ENCODE data around the gene DCAF12. TPM values are rescaled to one million over a fixed set of nuclear protein-coding genes. Genes with fewer than 3 reads are reported as not detected.

The DCAF12 gene
- total RNA-seq, 1 donor from 2014 or later: 41.0 TPM

DNA sequence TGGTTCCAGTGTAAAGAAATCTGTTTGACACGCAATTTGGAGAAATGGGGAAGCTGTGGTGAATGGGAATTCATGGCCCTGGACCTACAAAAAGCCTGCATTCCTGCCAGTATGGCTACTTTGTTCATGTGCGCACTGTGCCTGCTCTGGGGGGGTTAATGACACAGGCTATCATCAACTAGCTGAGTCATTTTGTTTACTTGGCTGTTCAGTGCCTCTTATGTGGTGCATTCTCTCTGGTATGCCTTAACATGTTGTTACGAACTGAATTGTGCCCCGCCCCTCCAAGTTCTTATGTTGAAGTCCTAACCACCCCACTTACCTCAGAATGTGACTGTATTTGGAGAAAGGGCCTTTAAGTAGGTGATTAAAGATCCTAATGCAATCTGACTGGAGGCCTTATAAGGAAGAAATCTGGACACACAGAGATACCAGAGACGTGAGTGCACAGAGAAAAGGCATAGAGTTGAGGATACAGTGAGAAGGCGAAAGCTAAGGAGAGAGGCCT, 31.9 kb upstream of the DCAF12 start:
- no peak overlapping the region for H3K4me3 ChIP-seq
- Mint-ChIP-seq H3K27me3 (ENCODE audit: insufficient read depth, low read depth) (peaks cover 4% of the 10 kb centered on the region), H3K4me1 (peaks cover 2% of the 10 kb centered on the region), H3K9me3 (no peaks in the 10 kb centered on the region), H3K36me3 (no peaks in the 10 kb centered on the region), H3K4me3 (no peak overlapping the region), H3K27ac (no peak overlapping the region)
- no peaks in the 10 kb centered on the region for H3K79me2 ChIP-seq (ENCODE audit: low read depth)
- no peaks in the 10 kb centered on the region for H3K36me3 ChIP-seq
- H4K20me1 ChIP-seq (ENCODE audit: low read depth): no peaks in the 10 kb centered on the region
- H3K27me3 ChIP-seq: no peaks in the 10 kb centered on the region
- no peak overlapping the region for H3K27ac ChIP-seq
- no peaks in the 10 kb centered on the region for H3K4me1 ChIP-seq
- H3K9ac ChIP-seq: no peak overlapping the region
- no peaks in the 10 kb centered on the region for H3F3A ChIP-seq (ENCODE audit: low read depth)
- no peak for TF ChIP-seq EZH2 (IDR thresholded peaks at IDR 0.05)
- no peak overlapping the region for H3K4me2 ChIP-seq
- no peak for DNase-seq (ENCODE audit: low spot score)
- H3K9me3 ChIP-seq (ENCODE audit: low read depth): no peaks in the 10 kb centered on the region
- H2AFZ ChIP-seq (replicated peaks): no peak overlapping the region

DNA sequence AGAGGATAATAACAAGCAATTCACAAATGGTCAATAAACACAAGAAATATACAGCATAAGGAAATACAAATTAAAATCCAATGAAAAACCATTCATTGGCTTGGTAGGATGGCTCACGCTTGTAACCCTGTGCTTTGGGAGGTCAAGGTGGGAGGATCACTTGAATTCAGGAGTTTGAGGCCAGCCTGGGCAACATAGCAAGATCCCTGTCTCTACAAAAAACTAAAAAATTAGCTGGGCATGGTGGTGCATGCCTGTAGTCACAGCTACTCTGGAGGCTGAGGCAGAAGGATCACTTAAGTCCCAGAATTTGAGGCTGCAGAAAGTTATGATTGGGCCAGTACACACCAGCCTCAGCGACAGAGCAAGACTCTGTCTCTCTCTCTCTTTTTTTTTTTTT, 31.4 kb upstream of the DCAF12 start:
- no peak overlapping the region for H3K9ac ChIP-seq
- Mint-ChIP-seq H3K27ac (no peak overlapping the region), H3K4me1 (peaks cover 2% of the 10 kb centered on the region), H3K27me3 (ENCODE audit: insufficient read depth, low read depth) (peaks cover 2% of the 10 kb centered on the region), H3K9me3 (no peaks in the 10 kb centered on the region), H3K4me3 (no peak overlapping the region), H3K36me3 (no peaks in the 10 kb centered on the region)
- no peak overlapping the region for H3K4me3 ChIP-seq
- no peak for DNase-seq (ENCODE audit: low spot score)
- no peaks in the 10 kb centered on the region for H3K4me1 ChIP-seq
- H3K36me3 ChIP-seq: no peaks in the 10 kb centered on the region
- no peak overlapping the region for H2AFZ ChIP-seq (replicated peaks)
- no peak overlapping the region for H3K27ac ChIP-seq
- H3K79me2 ChIP-seq (ENCODE audit: low read depth): no peaks in the 10 kb centered on the region
- H4K20me1 ChIP-seq (ENCODE audit: low read depth): no peaks in the 10 kb centered on the region
- no peaks in the 10 kb centered on the region for H3F3A ChIP-seq (ENCODE audit: low read depth)
- TF ChIP-seq, protein P1, sequence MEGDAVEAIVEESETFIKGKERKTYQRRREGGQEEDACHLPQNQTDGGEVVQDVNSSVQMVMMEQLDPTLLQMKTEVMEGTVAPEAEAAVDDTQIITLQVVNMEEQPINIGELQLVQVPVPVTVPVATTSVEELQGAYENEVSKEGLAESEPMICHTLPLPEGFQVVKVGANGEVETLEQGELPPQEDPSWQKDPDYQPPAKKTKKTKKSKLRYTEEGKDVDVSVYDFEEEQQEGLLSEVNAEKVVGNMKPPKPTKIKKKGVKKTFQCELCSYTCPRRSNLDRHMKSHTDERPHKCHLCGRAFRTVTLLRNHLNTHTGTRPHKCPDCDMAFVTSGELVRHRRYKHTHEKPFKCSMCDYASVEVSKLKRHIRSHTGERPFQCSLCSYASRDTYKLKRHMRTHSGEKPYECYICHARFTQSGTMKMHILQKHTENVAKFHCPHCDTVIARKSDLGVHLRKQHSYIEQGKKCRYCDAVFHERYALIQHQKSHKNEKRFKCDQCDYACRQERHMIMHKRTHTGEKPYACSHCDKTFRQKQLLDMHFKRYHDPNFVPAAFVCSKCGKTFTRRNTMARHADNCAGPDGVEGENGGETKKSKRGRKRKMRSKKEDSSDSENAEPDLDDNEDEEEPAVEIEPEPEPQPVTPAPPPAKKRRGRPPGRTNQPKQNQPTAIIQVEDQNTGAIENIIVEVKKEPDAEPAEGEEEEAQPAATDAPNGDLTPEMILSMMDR (IDR thresholded peaks at IDR 0.05): no peak
- TF ChIP-seq EZH2 (IDR thresholded peaks at IDR 0.05): no peak
- no peak for TF ChIP-seq EZH2phosphoT487 (IDR thresholded peaks at IDR 0.05)
- H3K9me3 ChIP-seq (ENCODE audit: low read depth): no peaks in the 10 kb centered on the region
- no peak overlapping the region for H3K4me2 ChIP-seq
- H3K27me3 ChIP-seq: no peaks in the 10 kb centered on the region

DNA sequence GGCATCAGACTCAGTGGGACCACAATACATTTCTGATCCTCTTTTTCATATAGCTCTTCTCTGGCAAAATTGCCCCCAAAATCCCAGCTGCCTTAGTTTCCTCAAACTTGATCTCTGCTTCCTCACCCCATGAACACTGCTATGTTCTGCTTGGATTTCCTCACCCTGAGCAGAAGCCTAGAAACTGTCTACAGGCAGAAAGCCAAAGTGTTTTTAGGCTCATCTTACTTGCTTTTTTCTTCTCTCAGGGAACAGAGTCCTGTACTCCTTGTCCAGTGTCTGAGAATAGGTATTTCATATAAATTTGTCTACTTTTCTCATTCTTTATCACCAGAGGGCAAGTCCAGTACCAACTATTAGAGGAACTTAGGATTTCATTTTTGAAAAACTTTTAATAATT, 30.8 kb upstream of the DCAF12 start:
- no peak overlapping the region for H3K4me2 ChIP-seq
- H3K4me1 Mint-ChIP-seq: peaks cover 2% of the 10 kb centered on the region
- no peaks in the 10 kb centered on the region for H3K9me3 Mint-ChIP-seq
- no peaks in the 10 kb centered on the region for H3K4me1 ChIP-seq
- TF ChIP-seq EZH2phosphoT487 (IDR thresholded peaks at IDR 0.05): no peak
- no peak for TF ChIP-seq EZH2 (IDR thresholded peaks at IDR 0.05)
- TF ChIP-seq, protein P1 (IDR thresholded peaks at IDR 0.05): no peak
- H3K27ac Mint-ChIP-seq: no peak overlapping the region
- H3K4me3 Mint-ChIP-seq: no peak overlapping the region
- H4K20me1 ChIP-seq (ENCODE audit: low read depth): no peaks in the 10 kb centered on the region
- no peak overlapping the region for H2AFZ ChIP-seq (replicated peaks)
- H3F3A ChIP-seq (ENCODE audit: low read depth): no peaks in the 10 kb centered on the region
- H3K27me3 ChIP-seq: no peaks in the 10 kb centered on the region
- no peak overlapping the region for H3K4me3 ChIP-seq
- no peaks in the 10 kb centered on the region for H3K36me3 Mint-ChIP-seq
- no peaks in the 10 kb centered on the region for H3K9me3 ChIP-seq (ENCODE audit: low read depth)
- peaks cover 4% of the 10 kb centered on the region for H3K27me3 Mint-ChIP-seq (ENCODE audit: insufficient read depth, low read depth)
- H3K79me2 ChIP-seq (ENCODE audit: low read depth): no peaks in the 10 kb centered on the region
- H3K36me3 ChIP-seq: no peaks in the 10 kb centered on the region
- no peak overlapping the region for H3K27ac ChIP-seq
- no peak for DNase-seq (ENCODE audit: low spot score)
- no peak overlapping the region for H3K9ac ChIP-seq

DNA sequence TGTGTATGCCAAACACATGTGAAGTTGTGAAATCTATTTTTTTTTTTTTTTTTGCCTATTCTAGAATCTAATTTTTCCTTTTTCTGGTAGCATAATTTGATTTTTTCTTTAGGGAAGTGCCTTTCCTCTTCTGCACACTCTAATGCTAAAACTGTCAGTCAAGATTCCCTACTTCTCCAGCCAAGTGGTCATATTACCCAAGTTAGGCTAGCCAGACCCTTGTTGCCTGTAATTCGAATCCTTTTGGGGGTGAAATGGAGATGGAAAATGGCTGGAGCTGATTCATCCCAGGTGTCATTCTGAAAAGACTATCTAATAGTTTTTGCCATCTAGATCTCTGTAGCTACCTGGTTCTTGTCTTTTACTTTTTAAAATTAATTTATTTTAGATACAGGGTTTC, 27.6 kb upstream of the DCAF12 start:
- DNase-seq (ENCODE audit: low spot score): no peak

More for the DNA sequence above, 27.6 kb upstream of the DCAF12 start:
- H4K20me1 ChIP-seq (ENCODE audit: low read depth): no peaks in the 10 kb centered on the region
- no peaks in the 10 kb centered on the region for H3K9me3 ChIP-seq (ENCODE audit: low read depth)
- H3K4me1 ChIP-seq: no peaks in the 10 kb centered on the region
- no peaks in the 10 kb centered on the region for H3K36me3 ChIP-seq
- no peaks in the 10 kb centered on the region for H3K79me2 ChIP-seq (ENCODE audit: low read depth)
- no peaks in the 10 kb centered on the region for H3K27me3 ChIP-seq
- TF ChIP-seq EZH2 (IDR thresholded peaks at IDR 0.05) (no peak), EZH2phosphoT487 (IDR thresholded peaks at IDR 0.05) (no peak)
- TF ChIP-seq, protein P1 (IDR thresholded peaks at IDR 0.05): no peak
- H3F3A ChIP-seq (ENCODE audit: low read depth): no peaks in the 10 kb centered on the region
- no peaks in the 10 kb centered on the region for H3K9me3 Mint-ChIP-seq
- no peak overlapping the region for H3K27ac ChIP-seq
- no peaks in the 10 kb centered on the region for H3K36me3 Mint-ChIP-seq
- H3K9ac ChIP-seq: no peak overlapping the region
- no peak overlapping the region for H3K27ac Mint-ChIP-seq
- no peak overlapping the region for H3K4me3 Mint-ChIP-seq
- peaks cover 5% of the 10 kb centered on the region for H3K4me1 Mint-ChIP-seq
- H3K4me2 ChIP-seq: no peak overlapping the region
- no peak overlapping the region for H2AFZ ChIP-seq (replicated peaks)
- H3K4me3 ChIP-seq: no peak overlapping the region
- peaks cover 6% of the 10 kb centered on the region for H3K27me3 Mint-ChIP-seq (ENCODE audit: insufficient read depth, low read depth)
